Liver (tissue), 9 donors: ENCODE measurements around the gene GHDC. TPM values are rescaled to one million over a fixed set of nuclear protein-coding genes. Genes with fewer than 3 reads are reported as not detected.
"Not testable (repeated sequence)": the region's sequence is repeated elsewhere in the genome, so short reads cannot be mapped to it uniquely, and the experiment has no call there.

Experiments used
- DNase-seq: peaks from one replicate; pipeline ENCODE4 v3.0.0-alpha.2; 2017; ENCODE audit warnings: low spot score
- H3K27ac ChIP-seq, 2 donors: one replicate each; pipeline ENCODE4 v1.7.0; 2013; ENCODE audit warnings: inconsistent platforms in 2 of 2, low read length in 2 of 2, control low read depth in 1 of 2, low read depth in 1 of 2, mild to moderate bottlenecking in 1 of 2
- H3K27me3 ChIP-seq, 4 donors: one replicate each; pipeline versions ENCODE4 v1.6.1 to v1.7.0; 2013; ENCODE audit warnings: low read length in 3 of 4, inconsistent platforms in 1 of 4, mild to moderate bottlenecking in 1 of 4, moderate library complexity in 1 of 4; ENCODE audit not compliant: control insufficient read depth in 4 of 4, insufficient read depth in 4 of 4
- H3K36me3 ChIP-seq, 4 donors: one replicate each; pipeline versions ENCODE4 v1.6.1 to v1.7.0; 2013; ENCODE audit warnings: low read length in 3 of 4, mild to moderate bottlenecking in 3 of 4, low read depth in 1 of 4, moderate library complexity in 1 of 4; ENCODE audit not compliant: control insufficient read depth in 4 of 4, insufficient read depth in 3 of 4
- H3K4me1 ChIP-seq, 4 donors: one replicate each; pipeline versions ENCODE4 v1.6.1 to v1.7.0; 2013; ENCODE audit warnings: low read length in 3 of 4, mild to moderate bottlenecking in 3 of 4, moderate library complexity in 1 of 4; ENCODE audit not compliant: control insufficient read depth in 4 of 4, insufficient read depth in 4 of 4
- H3K4me3 ChIP-seq, 3 donors: one replicate each; pipeline versions ENCODE4 v1.6.1 to v1.7.0; 2013; ENCODE audit warnings: low read length in 3 of 3, control low read depth in 1 of 3, low read depth in 1 of 3, mild to moderate bottlenecking in 1 of 3
- H3K9ac ChIP-seq, 2 donors: one replicate each; pipeline ENCODE4 v1.7.0; 2013; ENCODE audit warnings: low read length in 2 of 2, mild to moderate bottlenecking in 2 of 2, moderate library complexity in 2 of 2, control low read depth in 1 of 2, low read depth in 1 of 2
- H3K9me3 ChIP-seq, 4 donors: one replicate each; pipeline versions ENCODE4 v1.6.1 to v1.7.0; 2013; ENCODE audit warnings: low read length in 3 of 4; ENCODE audit not compliant: control insufficient read depth in 4 of 4
- ATF3 ChIP-seq: IDR thresholded peaks from 2 replicates; pipeline ENCODE4 v1.6.1; 2016; ENCODE audit warnings: antibody characterized with exemption
- CTCF ChIP-seq: fragments of 150-350 bp; IDR thresholded peaks from 2 replicates; pipeline ENCODE4 v1.5.1; 2017; ENCODE audit warnings: improper control_type of control experiment, low read depth, low read length; ENCODE audit not compliant: missing input control
- FOXA1 ChIP-seq: IDR thresholded peaks from 2 replicates; pipeline ENCODE4 v1.6.1; 2016; ENCODE audit warnings: antibody characterized with exemption
- FOXA2 ChIP-seq: IDR thresholded peaks from 2 replicates; pipeline ENCODE4 v1.6.1; 2016; ENCODE audit warnings: antibody characterized with exemption
- GABPA ChIP-seq, 2 donors: IDR thresholded peaks in 1 of 2; conservative IDR thresholded peaks in 1 of 2; 2 replicates each; pipeline ENCODE4 v1.6.1; 2016; ENCODE audit warnings: antibody characterized with exemption in 2 of 2, mild to moderate bottlenecking in 1 of 2, moderate library complexity in 1 of 2
- JUND ChIP-seq, 2 donors: IDR thresholded peaks; 2 replicates each; pipeline ENCODE4 v1.6.1; 2016; ENCODE audit warnings: antibody characterized with exemption in 2 of 2
- MAX ChIP-seq: IDR thresholded peaks from 2 replicates; pipeline ENCODE4 v1.6.1; 2016; ENCODE audit warnings: antibody characterized with exemption
- NR2F2 ChIP-seq: IDR thresholded peaks from 2 replicates; pipeline ENCODE4 v1.6.1; 2016; ENCODE audit warnings: antibody characterized with exemption
- RAD21 ChIP-seq, 2 donors: IDR thresholded peaks; 2 replicates each; pipeline ENCODE4 v1.6.1; 2016; ENCODE audit warnings: antibody characterized with exemption in 2 of 2, mild to moderate bottlenecking in 2 of 2
- REST ChIP-seq: IDR thresholded peaks from 2 replicates; pipeline ENCODE4 v1.6.1; 2016; ENCODE audit warnings: antibody characterized with exemption, mild to moderate bottlenecking
- RXRA ChIP-seq, 2 donors: IDR thresholded peaks; 2 replicates each; pipeline ENCODE4 v1.6.1; 2017 to 2018; ENCODE audit warnings: antibody characterized with exemption in 2 of 2, mild to moderate bottlenecking in 1 of 2
- YY1 ChIP-seq: IDR thresholded peaks from 2 replicates; pipeline ENCODE4 v1.6.1; 2016; ENCODE audit warnings: antibody characterized with exemption, mild to moderate bottlenecking
- WGBS: extraction: QIAGEN DNeasy Blood & Tissue Kit; methylation state at CpG from one replicate; pipeline ENCODE4 v1.1.7; 2013; 5-methylcytosine and 5-hydroxymethylcytosine counted together
- polyA plus RNA-seq, 2 donors: library from polyadenylated mRNA; stranded (reverse) in 1 of 2; unstranded in 1 of 2; fragments of 200-250 nt in 1 of 2; fragments of >200 nt in 1 of 2; fragmentation: Nextera tagmentation in 1 of 2; extraction: Ambion mirVana in 1 of 2; gene quantifications; one replicate each; pipeline versions ENCODE4 v1.2.1 to v1.2.3, GENCODE V29; 2013 to 2015
- total RNA-seq, 2 donors: library from RNA; depleted of rRNA; stranded (reverse); fragments of >200 nt; gene quantifications; one replicate each; pipeline ENCODE4 v1.2.3, GENCODE V29; 2014
- donor health status: healthy.
- donor health status: healthy.
- donor health status: healthy.
- donor health status: healthy.
- donor health status: healthy.

GHDC gene
- total and polyA plus RNA-seq, 4 donors, result 10.0 to 17.6 (median 12.3) TPM

GRCh38 chr17:42221886-42222745, 27.8 kb upstream of the GHDC start:
- Histone ChIP-seq H3K27ac (no peak overlapping the region), H3K4me3 (no peak overlapping the region), H3K9ac (no peak overlapping the region), H3K27me3 (no peaks in the 10 kb centered on the region), H3K36me3 (peaks cover 5 to 29% (median 17%) of the 10 kb centered on the region in 4 donors), H3K4me1 (no peaks in the 10 kb centered on the region), H3K9me3 (no peaks in the 10 kb centered on the region)
- peak; percentile 61 for DNase-seq
- TF ChIP-seq CTCF (peak; percentile 68), RXRA (IDR thresholded peaks at IDR 0.05) (no peak), RAD21 (IDR thresholded peaks at IDR 0.05) (peak; percentile 82 to 91)
- 61% methylated on average over 3 of the region's 3 CpGs for WGBS

- 100% methylated on average over 2 of the region's 17 CpGs for WGBS
- H3K9me3 ChIP-seq, H3K9ac ChIP-seq, H3K27me3 ChIP-seq, H3K27ac ChIP-seq, H3K4me1 ChIP-seq, DNase-seq, H3K4me3 ChIP-seq: not testable (repeated sequence)
- H3K36me3 ChIP-seq, result peaks cover 10 to 50% (median 24%) of the 10 kb centered on the region in 4 donors
These were observed 25.0 kb upstream of the GHDC start for GRCh38 chr17:42219280-42219679.

- H3K27ac ChIP-seq, result no peak overlapping the region
- TF ChIP-seq REST (no peak), YY1 (no peak), CTCF (no peak), GABPA (IDR thresholded peaks at IDR 0.05 in 1 of 2, conservative IDR thresholded peaks at IDR 0.05 in 1 of 2) (no peak), JUND (IDR thresholded peaks at IDR 0.05) (no peak), NR2F2 (no peak), ATF3 (no peak), MAX (no peak), RAD21 (IDR thresholded peaks at IDR 0.05) (no peak), FOXA2 (no peak), FOXA1 (no peak), RXRA (IDR thresholded peaks at IDR 0.05) (no peak)
- no peaks in the 10 kb centered on the region for H3K4me1 ChIP-seq
- peaks cover 9 to 72% (median 28%) of the 10 kb centered on the region in 4 donors for H3K36me3 ChIP-seq
- no peak for DNase-seq
- no peaks in the 10 kb centered on the region for H3K27me3 ChIP-seq
- 92% methylated on average over 2 of the region's 2 CpGs for WGBS
- no peaks in the 10 kb centered on the region for H3K9me3 ChIP-seq
- H3K9ac ChIP-seq, result no peak overlapping the region
- H3K4me3 ChIP-seq, result no peak overlapping the region
These were observed 19.9 kb upstream of the GHDC start for GRCh38 chr17:42214156-42214555.
